HFFc6 (cell line): ENCODE measurements around the gene PEX16. TPM values are rescaled to one million over a fixed set of nuclear protein-coding genes. Genes with fewer than 3 reads are reported as not detected.

Experiments used
- DNase-seq: peaks from one replicate; pipeline ENCODE4 v3.0.0-alpha.2; 2018
- H3K27ac Mint-ChIP-seq: 2 replicates; pipeline ENCODE4 v1.8.0; 2020; ENCODE audit warnings: mild to moderate bottlenecking, mixed read lengths
- H3K27me3 Mint-ChIP-seq: 2 replicates; pipeline ENCODE4 v1.8.0; 2021; ENCODE audit warnings: mild to moderate bottlenecking, moderate library complexity, mixed read lengths; ENCODE audit not compliant: insufficient read depth
- H3K36me3 Mint-ChIP-seq: 2 replicates; pipeline ENCODE4 v1.8.0; 2021; ENCODE audit warnings: low read depth, mixed read lengths
- H3K4me1 Mint-ChIP-seq: 2 replicates; pipeline ENCODE4 v1.8.0; 2020; ENCODE audit warnings: low read depth, mixed read lengths
- H3K4me3 Mint-ChIP-seq: 2 replicates; pipeline ENCODE4 v1.8.0; 2020; ENCODE audit warnings: mild to moderate bottlenecking, moderate library complexity, mixed read lengths
- H3K9me3 Mint-ChIP-seq: 2 replicates; pipeline ENCODE4 v1.8.0; 2020; ENCODE audit warnings: mild to moderate bottlenecking, mixed read lengths
- total RNA-seq, 6 experiments: library from RNA; stranded (reverse); fragmentation: NEBNext Ultra II Directional; extraction: Animal tissue kit (Norgen Biotek cat#: 25700); gene quantifications; 2 replicates in 1 of 6; 3 replicates in 5 of 6; pipeline ENCODE4 v1.2.3, GENCODE V29; 2021
- TF ChIP-seq, protein P1 (sequence below): fragments of 200-600 bp; sonication (generic); IDR thresholded peaks from 2 replicates; pipeline ENCODE4 v1.5.0; 2021; ENCODE audit warnings: antibody characterized with exemption, mild to moderate bottlenecking

Gene PEX16
- total RNA-seq, 6 experiments from 2014 or later = 23.4 to 27.2 (median 25.9) TPM

GRCh38 chr11:45886816-45887520, 30.7 kb downstream of the PEX16 start:
- no peak for DNase-seq
- Mint-ChIP-seq H3K4me3 (no peak overlapping the region), H3K27me3 (peaks cover 17% of the 10 kb centered on the region), H3K9me3 (no peaks in the 10 kb centered on the region), H3K27ac (no peak overlapping the region), H3K4me1 (no peaks in the 10 kb centered on the region), H3K36me3 (peaks cover 5% of the 10 kb centered on the region)
- TF ChIP-seq, protein P1, sequence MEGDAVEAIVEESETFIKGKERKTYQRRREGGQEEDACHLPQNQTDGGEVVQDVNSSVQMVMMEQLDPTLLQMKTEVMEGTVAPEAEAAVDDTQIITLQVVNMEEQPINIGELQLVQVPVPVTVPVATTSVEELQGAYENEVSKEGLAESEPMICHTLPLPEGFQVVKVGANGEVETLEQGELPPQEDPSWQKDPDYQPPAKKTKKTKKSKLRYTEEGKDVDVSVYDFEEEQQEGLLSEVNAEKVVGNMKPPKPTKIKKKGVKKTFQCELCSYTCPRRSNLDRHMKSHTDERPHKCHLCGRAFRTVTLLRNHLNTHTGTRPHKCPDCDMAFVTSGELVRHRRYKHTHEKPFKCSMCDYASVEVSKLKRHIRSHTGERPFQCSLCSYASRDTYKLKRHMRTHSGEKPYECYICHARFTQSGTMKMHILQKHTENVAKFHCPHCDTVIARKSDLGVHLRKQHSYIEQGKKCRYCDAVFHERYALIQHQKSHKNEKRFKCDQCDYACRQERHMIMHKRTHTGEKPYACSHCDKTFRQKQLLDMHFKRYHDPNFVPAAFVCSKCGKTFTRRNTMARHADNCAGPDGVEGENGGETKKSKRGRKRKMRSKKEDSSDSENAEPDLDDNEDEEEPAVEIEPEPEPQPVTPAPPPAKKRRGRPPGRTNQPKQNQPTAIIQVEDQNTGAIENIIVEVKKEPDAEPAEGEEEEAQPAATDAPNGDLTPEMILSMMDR = no peak

DNA sequence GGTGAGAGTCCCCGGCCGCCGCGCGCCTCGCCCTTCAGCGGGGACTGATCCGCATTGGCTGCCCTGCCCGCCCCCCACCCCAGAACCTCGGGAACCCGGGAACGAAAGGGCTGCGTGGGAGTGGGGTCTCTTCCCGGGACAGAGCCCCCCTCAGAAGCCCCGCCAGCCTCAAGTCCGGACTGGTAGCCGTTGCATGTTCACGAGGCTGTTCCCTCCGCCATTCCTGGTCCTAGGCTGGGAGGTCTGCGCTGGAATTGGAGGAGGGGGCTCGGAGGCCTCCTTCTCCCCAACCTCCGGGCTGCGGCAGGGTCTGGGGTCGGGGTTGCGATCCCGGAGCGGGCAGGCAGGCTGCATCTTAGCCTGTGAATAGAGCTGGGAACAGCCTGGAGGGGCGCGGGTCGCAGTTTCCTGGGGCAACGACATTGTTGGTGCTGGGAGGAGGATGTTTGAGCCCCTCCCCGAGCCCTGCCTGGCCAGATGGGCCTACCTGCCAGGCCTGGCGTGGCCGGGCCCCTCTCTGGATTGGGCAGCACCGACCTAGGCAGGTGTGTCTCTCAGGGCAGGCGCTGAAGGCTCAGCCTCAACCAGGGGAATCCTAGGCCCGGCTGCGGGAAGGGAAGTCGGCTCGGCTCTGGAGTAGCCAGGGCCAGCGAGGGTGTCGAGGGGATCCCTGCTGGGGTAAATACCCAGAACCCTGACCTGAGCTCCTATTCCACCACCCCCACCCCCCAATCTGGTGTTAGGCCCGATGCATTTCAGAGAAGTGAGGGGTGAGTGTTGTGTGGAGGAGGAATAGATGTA, 31.6 kb downstream of the PEX16 start:
- DNase-seq = no peak
- H3K36me3 Mint-ChIP-seq = peaks cover 5% of the 10 kb centered on the region
- no peak overlapping the region for H3K4me3 Mint-ChIP-seq
- H3K9me3 Mint-ChIP-seq = no peaks in the 10 kb centered on the region
- H3K27me3 Mint-ChIP-seq = peaks cover 14% of the 10 kb centered on the region
- H3K27ac Mint-ChIP-seq = no peak overlapping the region
- TF ChIP-seq, protein P1 = no peak
- no peaks in the 10 kb centered on the region for H3K4me1 Mint-ChIP-seq

DNA sequence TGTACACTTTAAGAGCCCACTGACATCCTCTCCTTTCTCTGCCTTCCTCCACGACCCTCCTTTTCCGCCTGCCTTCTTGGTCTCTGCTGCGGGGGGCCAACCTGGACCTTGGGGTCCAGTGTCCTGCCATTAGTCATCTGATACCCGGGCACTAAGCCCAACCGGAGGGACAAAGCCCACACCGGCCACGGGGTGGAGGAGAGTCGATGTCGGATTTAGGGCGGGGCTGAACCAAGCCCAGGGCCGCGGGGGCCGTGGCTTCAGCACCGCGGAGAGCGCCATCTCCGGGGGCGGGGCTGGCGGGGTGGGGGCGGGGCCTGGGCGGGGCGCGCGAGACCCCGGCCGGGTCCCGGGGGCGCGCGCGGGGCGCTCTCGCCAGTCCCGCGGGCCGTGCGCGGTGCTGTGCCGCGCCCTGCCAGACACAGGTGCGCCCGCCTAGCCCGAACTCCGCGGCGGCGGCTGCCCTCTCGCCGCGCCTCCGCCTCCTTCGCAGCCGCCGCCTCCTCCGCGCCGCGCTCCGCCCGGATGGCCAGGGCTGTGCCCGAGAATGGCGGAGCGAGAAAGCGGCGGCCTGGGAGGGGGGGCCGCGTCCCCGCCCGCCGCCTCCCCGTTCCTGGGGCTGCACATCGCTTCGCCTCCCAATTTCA, 32.3 kb downstream of the PEX16 start, which contains the start of gene MAPK8IP1:
Gene MAPK8IP1 (plus strand): TSS at position 378 of the 647 bp plus-strand sequence. CDS start 170 bp downstream, at position 548.
- Mint-ChIP-seq H3K4me3 (peak within 1 kb of the TSS; percentile 57), H3K36me3 (peaks cover 5% of the 10 kb centered on the region), H3K27ac (no peak within 1 kb of the TSS), H3K9me3 (no peaks in the 10 kb centered on the region), H3K27me3 (peaks cover 12% of the 10 kb centered on the region), H3K4me1 (peaks cover 4% of the 10 kb centered on the region)
- TF ChIP-seq, protein P1 = no peak
- DNase-seq = no peak

GRCh38 chr11:45884596-45885185, 33.0 kb downstream of the PEX16 start:
- Mint-ChIP-seq H3K4me1 (peaks cover 11% of the 10 kb centered on the region), H3K27me3 (peaks cover 10% of the 10 kb centered on the region), H3K27ac (no peak overlapping the region), H3K9me3 (no peaks in the 10 kb centered on the region), H3K36me3 (peaks cover 6% of the 10 kb centered on the region), H3K4me3 (peak overlapping the region; percentile 57)
- TF ChIP-seq, protein P1 = no peak
- no peak for DNase-seq

GRCh38 chr11:45881708-45882368, 35.8 kb downstream of the PEX16 start:
- peaks cover 6% of the 10 kb centered on the region for H3K27me3 Mint-ChIP-seq
- peaks cover 16% of the 10 kb centered on the region for H3K4me1 Mint-ChIP-seq
- no peaks in the 10 kb centered on the region for H3K9me3 Mint-ChIP-seq
- TF ChIP-seq, protein P1 = no peak
- peaks cover 10% of the 10 kb centered on the region for H3K36me3 Mint-ChIP-seq
- DNase-seq = no peak
- H3K4me3 Mint-ChIP-seq = no peak overlapping the region
- no peak overlapping the region for H3K27ac Mint-ChIP-seq
